Endodermal cell (in vitro differentiated cells): ENCODE measurements around the gene FOXD1. TPM values are rescaled to one million over a fixed set of nuclear protein-coding genes. Genes with fewer than 3 reads are reported as not detected.
"Not testable (repeated sequence)": the region's sequence is repeated elsewhere in the genome, so short reads cannot be mapped to it uniquely, and the experiment has no call there.

Experiments
- DNase-seq: peaks from one replicate; pipeline ENCODE4 v3.0.0-alpha.2; 2017
- H3K27ac ChIP-seq: 2 replicates; pipeline ENCODE4 v1.5.1; 2013; ENCODE audit warnings: mild to moderate bottlenecking, low read depth, low read length, moderate library complexity
- H3K27me3 ChIP-seq: 2 replicates; pipeline ENCODE4 v1.6.1; 2013; ENCODE audit warnings: mild to moderate bottlenecking, low read length, moderate library complexity; ENCODE audit not compliant: insufficient read depth, control insufficient read depth, poor library complexity, severe bottlenecking
- H3K36me3 ChIP-seq: 2 replicates; pipeline ENCODE4 v1.7.0; 2013; ENCODE audit warnings: mild to moderate bottlenecking, low read length, moderate library complexity; ENCODE audit not compliant: control insufficient read depth, insufficient read depth
- H3K4me1 ChIP-seq: one replicate; pipeline ENCODE4 v1.7.0; 2013; ENCODE audit warnings: low read length; ENCODE audit not compliant: control insufficient read depth, insufficient read depth
- H3K4me3 ChIP-seq: 2 replicates; pipeline ENCODE4 v1.5.1; 2013; ENCODE audit warnings: mild to moderate bottlenecking, low read length, moderate library complexity
- H3K9ac ChIP-seq: 2 replicates; pipeline ENCODE4 v1.6.1; 2013; ENCODE audit warnings: mild to moderate bottlenecking, low read length, moderate library complexity; ENCODE audit not compliant: poor library complexity, severe bottlenecking; ENCODE audit errors: extremely low read depth
- H3K9me3 ChIP-seq: 2 replicates; pipeline ENCODE4 v1.6.1; 2013; ENCODE audit warnings: mild to moderate bottlenecking, low read length, moderate library complexity; ENCODE audit not compliant: control insufficient read depth
- H3K27ac Mint-ChIP-seq: 2 replicates; pipeline ENCODE4 v1.8.0; 2020; ENCODE audit warnings: mixed read lengths
- H3K27me3 Mint-ChIP-seq: 2 replicates; pipeline ENCODE4 v1.8.0; 2021; ENCODE audit warnings: mild to moderate bottlenecking, mixed read lengths; ENCODE audit not compliant: insufficient read depth
- H3K36me3 Mint-ChIP-seq: 2 replicates; pipeline ENCODE4 v1.8.0; 2020; ENCODE audit warnings: low read depth, mixed read lengths
- H3K4me1 Mint-ChIP-seq: 2 replicates; pipeline ENCODE4 v1.8.0; 2020; ENCODE audit warnings: mixed read lengths
- H3K4me3 Mint-ChIP-seq: 2 replicates; pipeline ENCODE4 v1.8.0; 2020; ENCODE audit warnings: mild to moderate bottlenecking, moderate library complexity, mixed read lengths
- H3K9me3 Mint-ChIP-seq: 2 replicates; pipeline ENCODE4 v1.8.0; 2020; ENCODE audit warnings: mild to moderate bottlenecking, mixed read lengths
- WGBS, 2 experiments: methylation state at CpG; one replicate each; pipeline versions ENCODE4 v1.1.5 to v1.1.7; 2013; ENCODE audit warnings: missing lambda C conversion rate in 2 of 2, mixed read lengths in 1 of 2; ENCODE audit not compliant: insufficient coverage in 1 of 2, insufficient read length in 1 of 2; 5-methylcytosine and 5-hydroxymethylcytosine counted together
- total RNA-seq, 2 donors: library from RNA; stranded (reverse); fragmentation: NEBNext Ultra II Directional in 1 of 2; extraction: Animal tissue kit (Norgen Biotek cat#: 25700) in 1 of 2; gene quantifications; 2 replicates in 1 of 2; 3 replicates in 1 of 2; pipeline ENCODE4 v1.2.1, GENCODE V29; 2021
- TF ChIP-seq, protein P1 (sequence below): fragments of 200-600 bp; sonication (generic); conservative IDR thresholded peaks from 2 replicates; pipeline ENCODE4 v1.5.0; 2021; ENCODE audit warnings: antibody characterized with exemption, mild to moderate bottlenecking

FOXD1 gene
- total RNA-seq, 2 donors from 2014 or later: 0.29 to 0.59 TPM

DNA sequence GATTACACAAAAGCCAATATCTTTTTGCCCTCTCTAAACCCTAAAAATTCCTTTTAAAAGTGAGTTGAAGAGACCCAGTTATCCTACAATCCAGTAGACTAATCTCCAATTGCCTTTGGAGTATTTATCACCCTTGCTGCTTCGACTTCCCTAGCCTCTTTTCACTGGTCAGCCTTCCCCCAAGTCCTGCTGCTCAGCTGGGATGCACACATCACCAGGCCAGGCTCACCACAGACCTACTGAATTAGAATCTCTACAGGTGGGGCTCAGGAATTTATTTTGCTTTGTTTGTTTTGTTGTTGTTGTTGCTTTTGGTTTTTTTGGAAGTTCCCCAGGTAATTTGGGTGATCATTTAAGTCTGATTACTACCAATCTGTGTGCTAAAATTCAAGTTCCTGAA, 11.6 kb upstream of the FOXD1 start:
- WGBS, 2 experiments: 88% methylated on average over 1 of the region's 1 CpG; no CpG with 5 or more reads in 1 of the 2 experiments
- H3K4me3 ChIP-seq: no peak overlapping the region
- DNase-seq: no peak
- Mint-ChIP-seq H3K27ac (no peak overlapping the region), H3K4me3 (no peak overlapping the region), H3K4me1 (peaks cover 2% of the 10 kb centered on the region), H3K36me3 (no peaks in the 10 kb centered on the region), H3K9me3 (no peaks in the 10 kb centered on the region), H3K27me3 (peaks cover 17% of the 10 kb centered on the region)
- H3K27ac ChIP-seq: no peak overlapping the region
- H3K9ac ChIP-seq: no peak overlapping the region
- H3K36me3 ChIP-seq: no peaks in the 10 kb centered on the region
- H3K27me3 ChIP-seq: no peaks in the 10 kb centered on the region
- TF ChIP-seq, protein P1, sequence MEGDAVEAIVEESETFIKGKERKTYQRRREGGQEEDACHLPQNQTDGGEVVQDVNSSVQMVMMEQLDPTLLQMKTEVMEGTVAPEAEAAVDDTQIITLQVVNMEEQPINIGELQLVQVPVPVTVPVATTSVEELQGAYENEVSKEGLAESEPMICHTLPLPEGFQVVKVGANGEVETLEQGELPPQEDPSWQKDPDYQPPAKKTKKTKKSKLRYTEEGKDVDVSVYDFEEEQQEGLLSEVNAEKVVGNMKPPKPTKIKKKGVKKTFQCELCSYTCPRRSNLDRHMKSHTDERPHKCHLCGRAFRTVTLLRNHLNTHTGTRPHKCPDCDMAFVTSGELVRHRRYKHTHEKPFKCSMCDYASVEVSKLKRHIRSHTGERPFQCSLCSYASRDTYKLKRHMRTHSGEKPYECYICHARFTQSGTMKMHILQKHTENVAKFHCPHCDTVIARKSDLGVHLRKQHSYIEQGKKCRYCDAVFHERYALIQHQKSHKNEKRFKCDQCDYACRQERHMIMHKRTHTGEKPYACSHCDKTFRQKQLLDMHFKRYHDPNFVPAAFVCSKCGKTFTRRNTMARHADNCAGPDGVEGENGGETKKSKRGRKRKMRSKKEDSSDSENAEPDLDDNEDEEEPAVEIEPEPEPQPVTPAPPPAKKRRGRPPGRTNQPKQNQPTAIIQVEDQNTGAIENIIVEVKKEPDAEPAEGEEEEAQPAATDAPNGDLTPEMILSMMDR: no peak
- no peaks in the 10 kb centered on the region for H3K4me1 ChIP-seq
- H3K9me3 ChIP-seq: no peaks in the 10 kb centered on the region

- Histone ChIP-seq H3K4me3 (no peak overlapping the region), H3K27ac (no peak overlapping the region), H3K9ac (no peak overlapping the region), H3K9me3 (no peaks in the 10 kb centered on the region), H3K27me3 (no peaks in the 10 kb centered on the region), H3K36me3 (no peaks in the 10 kb centered on the region), H3K4me1 (no peaks in the 10 kb centered on the region)
- DNase-seq: no peak
- Mint-ChIP-seq H3K4me1 (peaks cover 1% of the 10 kb centered on the region), H3K9me3 (no peaks in the 10 kb centered on the region), H3K4me3 (no peak overlapping the region), H3K27ac (no peak overlapping the region), H3K27me3 (peaks cover 13% of the 10 kb centered on the region), H3K36me3 (no peaks in the 10 kb centered on the region)
- TF ChIP-seq, protein P1: no peak
- WGBS, 2 experiments: 100% methylated on average over 1 of the region's 1 CpG; no CpG with 5 or more reads in 1 of the 2 experiments
Observed at GRCh38 chr5:73459366-73459765, 10.8 kb upstream of the FOXD1 start.

- H3K27me3 Mint-ChIP-seq: peaks cover 38% of the 10 kb centered on the region
- not testable (repeated sequence) for H3K4me3 ChIP-seq, DNase-seq, H3K36me3 Mint-ChIP-seq, H3K4me1 Mint-ChIP-seq, H3K36me3 ChIP-seq, H3K9me3 ChIP-seq, H3K27ac ChIP-seq, H3K9me3 Mint-ChIP-seq, H3K9ac ChIP-seq, H3K27ac Mint-ChIP-seq, H3K4me3 Mint-ChIP-seq, H3K4me1 ChIP-seq
- WGBS, 2 experiments: 86 to 92% methylated on average over 1 of the region's 1 CpG
- H3K27me3 ChIP-seq: peaks cover 27% of the 10 kb centered on the region
Observed at GRCh38 chr5:73456462-73456861, 7.9 kb upstream of the FOXD1 start.
